Vagina (tissue), 2 donors: Measurements from ENCODE around the gene TTC13. TPM values are rescaled to one million over a fixed set of nuclear protein-coding genes. Genes with fewer than 3 reads are reported as not detected.

Experiments used
- DNase-seq, 2 donors: peaks; one replicate each; pipeline ENCODE4 v3.0.0-alpha.2; 2017; ENCODE audit errors: extremely low spot score in 2 of 2
- H3K27ac ChIP-seq: fragments of 200-600 bp; sonication (generic); one replicate; pipeline ENCODE4 v1.5.1; 2019
- H3K27me3 ChIP-seq: fragments of 200-600 bp; sonication (generic); one replicate; pipeline ENCODE4 v1.5.1; 2019
- H3K36me3 ChIP-seq, 2 donors: fragments of 200-600 bp; sonication (generic); one replicate each; pipeline ENCODE4 v1.5.1; 2017 to 2019
- H3K4me1 ChIP-seq: fragments of 200-600 bp; sonication (generic); one replicate; pipeline ENCODE4 v1.5.1; 2019
- H3K4me3 ChIP-seq, 2 donors: fragments of 200-600 bp; sonication (generic); 1 replicate in 1 of 2; 2 replicates in 1 of 2; pipeline ENCODE4 v1.5.1; 2016 to 2019
- H3K9me3 ChIP-seq: fragments of 200-600 bp; sonication (generic); one replicate; pipeline ENCODE4 v1.5.1; 2019
- CTCF ChIP-seq, 3 experiments: fragments of 450-650 bp in 2 of 3; fragments of 200-600 bp in 1 of 3; sonication (generic) in 1 of 3; IDR thresholded peaks; one replicate each; pipeline ENCODE4 v1.5.1; 2017 to 2019; ENCODE audit warnings: antibody characterized with exemption in 3 of 3, mild to moderate bottlenecking in 2 of 3, moderate library complexity in 2 of 3
- POLR2A ChIP-seq, 2 donors: fragments of 450-650 bp; IDR thresholded peaks; one replicate each; pipeline ENCODE4 v1.6.1; 2017; ENCODE audit warnings: antibody characterized with exemption in 2 of 2, mild to moderate bottlenecking in 2 of 2, moderate library complexity in 2 of 2
- POLR2AphosphoS5 ChIP-seq, 2 donors: sonication (generic); formaldehyde crosslinking; IDR thresholded peaks; one replicate each; pipeline ENCODE4 v1.9.0; 2017; ENCODE audit warnings: antibody characterized with exemption in 2 of 2, mild to moderate bottlenecking in 2 of 2, low read depth in 1 of 2; ENCODE audit not compliant: insufficient read depth in 1 of 2
- intact Hi-C: fragments of 100-400 bp; cut with DNase I; formaldehyde crosslinking; loops from one replicate; pipeline ENCODE4 v1.15.1; 2023
- total RNA-seq: library from RNA; depleted of rRNA; stranded (reverse); fragments of >200 nt; gene quantifications from one replicate; pipeline ENCODE4 v1.2.3, GENCODE V29; 2016

The TTC13 gene
- total RNA-seq, 1 donor from 2014 or later, result 37.1 TPM

- Histone ChIP-seq H3K4me3 (no peak overlapping the region), H3K36me3 (no peaks in the 10 kb centered on the region), H3K4me1 (no peaks in the 10 kb centered on the region), H3K27me3 (no peaks in the 10 kb centered on the region), H3K27ac (no peak overlapping the region), H3K9me3 (no peaks in the 10 kb centered on the region)
- peak in 1 of 2 donors; percentile 12 for DNase-seq
- intact Hi-C loops, result no loop called here
- no peak for TF ChIP-seq CTCF (IDR thresholded peaks at IDR 0.05)
Observed at GRCh38 chr1:230899841-230900251, 78.8 kb downstream of the TTC13 start.

GRCh38 chr1:230898748-230899147, 79.9 kb downstream of the TTC13 start:
- TF ChIP-seq CTCF (IDR thresholded peaks at IDR 0.05) (no peak), POLR2A (IDR thresholded peaks at IDR 0.05) (no peak)
- H3K4me1 ChIP-seq, result no peaks in the 10 kb centered on the region
- H3K36me3 ChIP-seq, result no peaks in the 10 kb centered on the region
- peak in 1 of 2 donors; percentile 2 for DNase-seq
- intact Hi-C loops, result no loop called here
- no peaks in the 10 kb centered on the region for H3K27me3 ChIP-seq
- H3K9me3 ChIP-seq, result no peaks in the 10 kb centered on the region
- H3K4me3 ChIP-seq, result no peak overlapping the region
- no peak overlapping the region for H3K27ac ChIP-seq

- DNase-seq, result peak in 1 of 2 donors; percentile 7
- H3K9me3 ChIP-seq, result no peaks in the 10 kb centered on the region
- intact Hi-C loops, result no loop called here
- H3K27me3 ChIP-seq, result no peaks in the 10 kb centered on the region
- no peak overlapping the region for H3K27ac ChIP-seq
- no peak for TF ChIP-seq POLR2AphosphoS5 (IDR thresholded peaks at IDR 0.05; ENCODE audit: insufficient read depth in 1 of 2, low read depth in 1 of 2)
- TF ChIP-seq POLR2A (IDR thresholded peaks at IDR 0.05), result no peak
- no peak for TF ChIP-seq CTCF (IDR thresholded peaks at IDR 0.05)
- no peak overlapping the region for H3K4me3 ChIP-seq
- H3K4me1 ChIP-seq, result no peaks in the 10 kb centered on the region
- H3K36me3 ChIP-seq, result no peaks in the 10 kb centered on the region
Observed at GRCh38 chr1:230898144-230898543, 80.5 kb downstream of the TTC13 start.

- DNase-seq, result no peak
- Histone ChIP-seq H3K9me3 (no peaks in the 10 kb centered on the region), H3K36me3 (no peaks in the 10 kb centered on the region), H3K27ac (no peak overlapping the region), H3K27me3 (no peaks in the 10 kb centered on the region), H3K4me1 (no peaks in the 10 kb centered on the region), H3K4me3 (no peak overlapping the region)
- intact Hi-C loops, result no loop called here
- TF ChIP-seq POLR2A (IDR thresholded peaks at IDR 0.05), result no peak
- no peak for TF ChIP-seq CTCF (IDR thresholded peaks at IDR 0.05)
- TF ChIP-seq POLR2AphosphoS5 (IDR thresholded peaks at IDR 0.05; ENCODE audit: insufficient read depth in 1 of 2, low read depth in 1 of 2), result no peak
Observed at GRCh38 chr1:230896779-230897178, 81.9 kb downstream of the TTC13 start.

GRCh38 chr1:230895452-230895851, 83.2 kb downstream of the TTC13 start:
- Histone ChIP-seq H3K36me3 (no peaks in the 10 kb centered on the region), H3K4me1 (no peaks in the 10 kb centered on the region), H3K4me3 (no peak overlapping the region), H3K27me3 (no peaks in the 10 kb centered on the region), H3K9me3 (no peaks in the 10 kb centered on the region), H3K27ac (no peak overlapping the region)
- no peak for DNase-seq
- intact Hi-C loops, result no loop called here
- TF ChIP-seq CTCF (IDR thresholded peaks at IDR 0.05) (no peak), POLR2AphosphoS5 (IDR thresholded peaks at IDR 0.05; ENCODE audit: insufficient read depth in 1 of 2, low read depth in 1 of 2) (no peak), POLR2A (IDR thresholded peaks at IDR 0.05) (no peak)
